ENCODE results near the gene PPP1R3F.

PPP1R3F gene

DNA sequence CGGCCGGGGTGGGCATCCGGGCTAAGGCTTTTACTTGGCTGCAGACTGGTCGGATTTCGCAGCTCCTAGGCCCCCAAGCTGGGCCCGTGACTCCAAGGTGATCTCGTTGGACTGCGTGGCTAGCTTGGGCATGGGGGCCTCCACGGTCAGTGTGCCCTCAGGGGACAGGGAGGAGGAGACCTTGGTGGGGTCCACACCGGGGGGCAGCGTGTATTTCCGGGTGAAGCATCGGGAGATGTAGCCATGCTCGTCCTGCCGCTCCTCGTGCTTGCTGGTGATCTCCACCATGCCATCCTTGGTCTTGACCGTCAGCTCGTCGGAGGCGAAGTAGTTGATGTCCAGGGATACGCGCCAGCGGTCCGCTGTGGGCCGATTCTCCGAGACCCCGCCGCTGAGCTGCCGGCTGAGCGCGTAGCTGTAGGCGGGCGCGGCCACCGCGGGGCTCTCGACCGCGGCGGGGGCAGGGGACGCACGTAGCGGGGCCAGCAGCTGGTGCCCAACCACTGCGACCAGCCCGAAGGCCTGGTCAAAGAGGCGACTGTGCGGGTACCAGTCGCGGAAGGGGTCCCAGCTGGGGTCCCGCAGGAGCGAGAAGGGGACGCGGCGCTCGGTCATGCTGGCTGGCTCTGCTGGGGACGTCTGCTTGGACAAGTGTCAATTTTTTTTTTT is 35.6 kb upstream of the PPP1R3F start:
- Histone ChIP-seq H3K9ac (ENCODE audit: low read length) (no peak overlapping the region), H3K27me3 (ENCODE audit: control insufficient read depth, insufficient read depth, low read length) (no peaks in the 10 kb centered on the region), H3K4me1 (ENCODE audit: control insufficient read depth, insufficient read depth, low read length) (no peaks in the 10 kb centered on the region), H3K36me3 (ENCODE audit: control insufficient read depth, insufficient read depth, low read length) (no peaks in the 10 kb centered on the region), H3K27ac (ENCODE audit: low read depth, low read length) (no peak overlapping the region), H3K4me3 (ENCODE audit: low read length) (no peak overlapping the region)

DNA sequence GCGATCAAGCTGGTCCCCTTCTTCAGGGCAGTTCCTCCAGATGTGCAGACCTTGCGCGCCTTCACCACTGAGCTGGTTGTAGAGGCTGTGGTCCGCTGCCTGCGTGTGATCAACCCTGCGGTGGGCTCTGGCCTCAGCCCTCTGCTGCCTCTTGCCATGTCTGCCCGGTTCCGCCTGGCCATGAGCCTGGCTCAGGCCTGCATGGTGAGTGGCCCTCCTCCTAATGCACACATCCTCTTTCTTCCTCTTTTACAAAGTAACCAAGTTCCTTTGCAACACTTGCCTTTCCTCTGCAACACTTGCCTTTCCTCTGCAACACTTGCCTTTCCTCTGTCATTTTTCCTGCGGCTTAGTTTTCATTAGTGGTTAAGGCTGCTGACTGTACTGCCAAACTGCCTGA is 32.5 kb upstream of the PPP1R3F start:
- no peaks in the 10 kb centered on the region for H3K27me3 ChIP-seq (ENCODE audit: control insufficient read depth, insufficient read depth, low read length)
- H3K9ac ChIP-seq (ENCODE audit: low read length) = no peak overlapping the region
- H3K4me1 ChIP-seq (ENCODE audit: control insufficient read depth, insufficient read depth, low read length) = no peaks in the 10 kb centered on the region
- H3K27ac ChIP-seq (ENCODE audit: low read depth, low read length) = no peak overlapping the region
- H3K4me3 ChIP-seq (ENCODE audit: low read length) = no peak overlapping the region
- H3K36me3 ChIP-seq (ENCODE audit: control insufficient read depth, insufficient read depth, low read length) = no peaks in the 10 kb centered on the region

DNA sequence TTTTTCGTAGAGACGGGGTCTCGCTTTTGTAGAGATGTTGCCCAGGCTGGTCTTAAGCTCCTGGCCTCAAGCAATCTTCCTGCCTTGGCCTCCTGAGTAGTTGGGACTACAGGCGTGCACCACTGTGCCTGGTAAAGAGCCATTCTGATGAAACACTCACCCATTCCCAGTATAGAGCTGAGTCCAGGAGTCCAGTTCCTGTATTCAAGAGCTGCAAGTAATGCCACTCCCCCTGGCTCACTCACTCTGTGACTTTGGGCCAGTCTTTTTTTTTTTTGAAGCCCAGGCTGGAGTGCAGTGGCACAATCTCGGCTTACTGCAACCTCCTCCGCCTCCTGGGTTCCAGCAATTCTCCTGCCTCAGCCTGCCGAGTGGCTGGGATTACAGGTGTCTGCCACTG is 30.9 kb upstream of the PPP1R3F start:
- H3K9ac ChIP-seq (ENCODE audit: low read length) = no peak overlapping the region
- peaks cover 4% of the 10 kb centered on the region for H3K36me3 ChIP-seq (ENCODE audit: control insufficient read depth, insufficient read depth, low read length)
- no peak overlapping the region for H3K27ac ChIP-seq (ENCODE audit: low read depth, low read length)
- no peaks in the 10 kb centered on the region for H3K4me1 ChIP-seq (ENCODE audit: control insufficient read depth, insufficient read depth, low read length)
- H3K27me3 ChIP-seq (ENCODE audit: control insufficient read depth, insufficient read depth, low read length) = no peaks in the 10 kb centered on the region
- no peak overlapping the region for H3K4me3 ChIP-seq (ENCODE audit: low read length)

DNA sequence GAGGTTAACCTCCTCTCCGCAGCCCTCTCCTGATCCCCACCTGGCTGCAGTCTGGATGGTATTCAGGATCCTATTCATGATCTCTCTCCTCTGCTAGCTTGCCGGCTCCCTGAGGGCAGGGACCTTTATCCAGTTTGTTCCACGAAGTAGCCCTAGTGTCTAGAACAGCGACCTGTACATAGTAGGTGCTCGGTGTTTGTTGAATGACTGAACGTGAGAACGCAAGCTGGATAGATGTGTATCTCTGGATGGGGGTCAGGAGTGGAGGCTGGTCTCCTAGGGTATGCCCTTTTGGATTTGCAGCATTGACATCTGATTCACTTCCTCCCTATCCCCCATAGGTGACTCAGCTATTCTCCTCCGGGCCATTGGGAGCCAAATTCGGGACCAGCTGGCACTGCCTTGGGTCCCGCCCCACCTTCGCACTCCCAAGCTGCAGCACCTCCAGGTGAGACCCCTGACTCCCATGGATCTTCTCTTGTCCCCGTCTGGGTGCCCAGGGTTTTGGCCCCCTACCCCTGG is 27.0 kb upstream of the PPP1R3F start:
- Histone ChIP-seq H3K4me1 (ENCODE audit: control insufficient read depth, insufficient read depth, low read length) (no peaks in the 10 kb centered on the region), H3K4me3 (ENCODE audit: low read length) (no peak overlapping the region), H3K27ac (ENCODE audit: low read depth, low read length) (no peak overlapping the region), H3K27me3 (ENCODE audit: control insufficient read depth, insufficient read depth, low read length) (no peaks in the 10 kb centered on the region), H3K36me3 (ENCODE audit: control insufficient read depth, insufficient read depth, low read length) (peaks cover 4% of the 10 kb centered on the region), H3K9ac (ENCODE audit: low read length) (no peak overlapping the region)

DNA sequence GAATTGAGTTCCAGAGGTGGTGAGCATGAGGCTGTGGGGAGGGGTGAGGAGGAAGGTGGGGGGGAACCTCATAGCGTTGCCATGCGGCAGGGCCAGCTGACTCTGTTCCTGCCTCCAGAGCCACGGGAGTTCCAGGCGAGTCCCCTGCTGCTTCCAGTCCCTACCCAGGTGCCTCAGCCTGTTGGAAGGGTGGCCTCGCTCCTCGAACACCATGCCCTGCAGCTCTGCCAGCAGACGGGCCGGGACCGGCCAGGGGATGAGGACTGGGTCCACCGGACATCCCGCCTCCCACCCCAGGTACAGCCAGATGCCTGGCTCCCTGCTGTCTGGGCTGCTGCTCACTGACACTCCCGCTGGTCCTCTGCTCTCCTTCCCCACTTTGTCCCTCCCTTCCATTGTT is 26.4 kb upstream of the PPP1R3F start:
- Histone ChIP-seq H3K9ac (ENCODE audit: low read length) (no peak overlapping the region), H3K36me3 (ENCODE audit: control insufficient read depth, insufficient read depth, low read length) (peaks cover 4% of the 10 kb centered on the region), H3K4me1 (ENCODE audit: control insufficient read depth, insufficient read depth, low read length) (no peaks in the 10 kb centered on the region), H3K27ac (ENCODE audit: low read depth, low read length) (no peak overlapping the region), H3K4me3 (ENCODE audit: low read length) (no peak overlapping the region), H3K27me3 (ENCODE audit: control insufficient read depth, insufficient read depth, low read length) (no peaks in the 10 kb centered on the region)

DNA sequence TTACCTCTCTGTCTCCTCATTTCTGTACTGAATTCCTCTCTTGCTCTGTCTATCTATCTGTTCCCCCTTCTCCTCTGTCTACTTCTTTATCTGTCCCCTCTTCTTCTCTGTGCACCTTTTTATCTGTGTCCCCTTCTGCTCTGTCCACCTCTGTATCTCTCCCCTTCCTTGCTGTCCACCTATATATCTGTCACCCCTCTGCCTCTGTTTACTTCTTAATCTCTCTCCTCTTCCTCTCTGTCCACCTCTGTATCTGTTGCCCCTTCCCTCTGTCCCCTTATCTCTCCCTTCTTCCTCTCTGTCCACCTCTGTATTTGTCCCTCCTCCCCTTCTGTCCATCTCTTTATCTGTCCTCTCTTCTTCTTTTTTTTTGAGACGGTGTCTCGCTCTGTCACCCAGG is 25.4 kb upstream of the PPP1R3F start:
- no peaks in the 10 kb centered on the region for H3K27me3 ChIP-seq (ENCODE audit: control insufficient read depth, insufficient read depth, low read length)

DNA sequence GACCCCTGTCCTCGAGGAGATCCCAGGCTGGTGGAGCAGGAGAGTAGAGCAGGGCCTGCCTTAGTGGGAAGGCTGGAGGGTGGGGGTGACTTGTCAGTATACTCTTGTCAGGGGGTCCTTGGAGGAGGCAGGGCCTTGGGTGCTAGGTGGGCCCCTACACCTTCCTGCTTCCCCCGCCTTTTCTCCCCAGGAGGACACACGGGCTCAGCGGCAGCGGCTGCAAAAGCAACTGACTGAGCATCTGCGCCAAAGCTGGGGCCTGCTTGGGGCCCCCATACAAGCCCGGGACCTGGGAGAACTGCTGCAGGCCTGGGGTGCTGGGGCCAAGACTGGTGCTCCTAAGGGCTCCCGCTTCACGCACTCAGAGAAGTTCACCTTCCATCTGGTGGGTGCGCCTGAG is 23.1 kb upstream of the PPP1R3F start:
- H3K36me3 ChIP-seq (ENCODE audit: control insufficient read depth, insufficient read depth, low read length) = peaks cover 4% of the 10 kb centered on the region
- no peaks in the 10 kb centered on the region for H3K4me1 ChIP-seq (ENCODE audit: control insufficient read depth, insufficient read depth, low read length)
- no peak overlapping the region for H3K27ac ChIP-seq (ENCODE audit: low read depth, low read length)
- H3K27me3 ChIP-seq (ENCODE audit: control insufficient read depth, insufficient read depth, low read length) = peaks cover 3% of the 10 kb centered on the region
- H3K9ac ChIP-seq (ENCODE audit: low read length) = no peak overlapping the region
- H3K4me3 ChIP-seq (ENCODE audit: low read length) = no peak overlapping the region

More for the DNA sequence above, 25.4 kb upstream of the PPP1R3F start:
- Histone ChIP-seq H3K4me1 (ENCODE audit: control insufficient read depth, insufficient read depth, low read length) (no peaks in the 10 kb centered on the region), H3K4me3 (ENCODE audit: low read length) (no peak overlapping the region), H3K9ac (ENCODE audit: low read length) (no peak overlapping the region), H3K36me3 (ENCODE audit: control insufficient read depth, insufficient read depth, low read length) (peaks cover 4% of the 10 kb centered on the region), H3K27ac (ENCODE audit: low read depth, low read length) (no peak overlapping the region)

DNA sequence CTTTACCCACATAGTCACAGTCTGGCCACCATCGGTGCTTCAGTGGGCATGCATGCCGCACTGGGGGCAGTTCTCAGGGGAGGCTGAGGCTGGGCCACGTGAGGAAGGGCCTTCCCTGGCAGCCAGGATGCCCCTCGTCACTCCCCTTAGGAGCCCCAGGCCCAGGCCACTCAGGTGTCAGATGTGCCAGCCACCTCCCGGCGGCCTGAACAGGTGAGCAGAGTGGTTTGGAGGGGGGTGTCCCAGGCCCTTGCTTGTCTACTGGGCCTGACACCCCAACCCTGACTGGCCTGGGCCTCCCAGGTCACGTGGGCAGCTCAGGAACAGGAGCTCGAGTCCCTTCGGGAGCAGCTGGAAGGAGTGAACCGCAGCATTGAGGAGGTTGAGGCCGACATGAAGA is 22.2 kb upstream of the PPP1R3F start:
- Histone ChIP-seq H3K9ac (ENCODE audit: low read length) (no peak overlapping the region), H3K4me3 (ENCODE audit: low read length) (no peak overlapping the region), H3K27me3 (ENCODE audit: control insufficient read depth, insufficient read depth, low read length) (peaks cover 3% of the 10 kb centered on the region), H3K4me1 (ENCODE audit: control insufficient read depth, insufficient read depth, low read length) (no peaks in the 10 kb centered on the region), H3K36me3 (ENCODE audit: control insufficient read depth, insufficient read depth, low read length) (peaks cover 4% of the 10 kb centered on the region), H3K27ac (ENCODE audit: low read depth, low read length) (no peak overlapping the region)

DNA sequence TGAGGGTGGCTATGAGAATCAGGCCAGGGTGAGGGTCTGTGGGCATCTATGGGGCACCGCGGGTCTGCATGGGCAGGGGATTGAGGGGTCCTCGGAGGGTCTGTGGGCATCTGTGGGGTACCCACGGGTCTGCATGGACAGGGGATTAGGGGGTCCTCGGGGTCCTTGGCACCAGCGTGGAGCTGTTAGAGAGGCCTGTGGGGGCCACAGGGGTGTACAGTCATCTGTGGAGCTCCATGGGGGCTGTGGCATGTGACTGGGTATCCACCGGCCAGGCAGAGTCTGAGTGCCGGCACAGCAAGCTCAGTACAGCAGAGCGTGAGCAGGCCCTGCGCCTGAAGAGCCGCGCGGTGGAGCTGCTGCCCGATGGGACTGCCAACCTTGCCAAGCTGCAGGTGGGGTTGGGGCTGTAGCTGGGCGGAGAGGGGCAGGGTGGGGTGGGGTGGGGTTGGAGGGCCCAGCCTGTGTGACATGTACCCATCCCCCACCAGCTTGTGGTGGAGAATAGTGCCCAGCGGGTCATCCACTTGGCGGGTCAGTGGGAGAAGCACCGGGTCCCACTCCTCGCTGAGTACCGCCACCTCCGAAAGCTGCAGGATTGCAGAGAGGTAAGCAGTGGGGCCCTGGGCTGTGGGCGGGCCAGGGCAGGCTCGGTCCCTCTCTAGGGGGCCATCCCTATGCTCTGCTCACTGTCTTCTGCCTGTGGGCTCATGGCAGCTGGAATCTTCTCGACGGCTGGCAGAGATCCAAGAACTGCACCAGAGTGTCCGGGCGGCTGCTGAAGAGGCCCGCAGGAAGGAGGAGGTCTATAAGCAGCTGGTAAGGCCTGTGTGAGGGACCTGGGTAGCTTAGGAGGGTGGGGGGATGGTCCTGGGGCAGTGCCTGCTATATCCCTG is 21.4 kb upstream of the PPP1R3F start:
- H3K9ac ChIP-seq (ENCODE audit: low read length) = no peak overlapping the region
- H3K4me3 ChIP-seq (ENCODE audit: low read length) = no peak overlapping the region
- peaks cover 4% of the 10 kb centered on the region for H3K36me3 ChIP-seq (ENCODE audit: control insufficient read depth, insufficient read depth, low read length)
- H3K27me3 ChIP-seq (ENCODE audit: control insufficient read depth, insufficient read depth, low read length) = peaks cover 3% of the 10 kb centered on the region
- no peaks in the 10 kb centered on the region for H3K4me1 ChIP-seq (ENCODE audit: control insufficient read depth, insufficient read depth, low read length)
- no peak overlapping the region for H3K27ac ChIP-seq (ENCODE audit: low read depth, low read length)

DNA sequence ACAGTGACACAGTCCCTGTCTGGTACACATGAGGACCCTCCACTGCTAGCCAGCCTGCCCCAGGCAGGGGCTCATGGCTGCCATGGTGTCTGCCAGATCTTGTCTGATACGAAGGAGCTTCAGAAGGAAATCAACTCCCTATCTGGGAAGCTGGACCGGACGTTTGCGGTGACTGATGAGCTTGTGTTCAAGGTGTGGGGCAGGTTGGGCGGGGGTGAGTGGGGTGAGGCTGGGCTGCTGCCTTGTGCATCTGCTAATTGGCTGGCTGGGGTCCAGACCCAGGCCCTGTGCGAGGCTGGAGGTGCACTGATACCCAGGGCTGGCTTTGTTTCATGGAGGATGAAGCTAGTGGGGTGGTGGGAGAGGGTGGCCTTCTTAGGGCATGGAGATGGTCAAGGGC is 20.5 kb upstream of the PPP1R3F start:
- Histone ChIP-seq H3K36me3 (ENCODE audit: control insufficient read depth, insufficient read depth, low read length) (no peaks in the 10 kb centered on the region), H3K4me3 (ENCODE audit: low read length) (no peak overlapping the region), H3K27me3 (ENCODE audit: control insufficient read depth, insufficient read depth, low read length) (peaks cover 3% of the 10 kb centered on the region), H3K9ac (ENCODE audit: low read length) (no peak overlapping the region), H3K4me1 (ENCODE audit: control insufficient read depth, insufficient read depth, low read length) (no peaks in the 10 kb centered on the region), H3K27ac (ENCODE audit: low read depth, low read length) (no peak overlapping the region)

DNA sequence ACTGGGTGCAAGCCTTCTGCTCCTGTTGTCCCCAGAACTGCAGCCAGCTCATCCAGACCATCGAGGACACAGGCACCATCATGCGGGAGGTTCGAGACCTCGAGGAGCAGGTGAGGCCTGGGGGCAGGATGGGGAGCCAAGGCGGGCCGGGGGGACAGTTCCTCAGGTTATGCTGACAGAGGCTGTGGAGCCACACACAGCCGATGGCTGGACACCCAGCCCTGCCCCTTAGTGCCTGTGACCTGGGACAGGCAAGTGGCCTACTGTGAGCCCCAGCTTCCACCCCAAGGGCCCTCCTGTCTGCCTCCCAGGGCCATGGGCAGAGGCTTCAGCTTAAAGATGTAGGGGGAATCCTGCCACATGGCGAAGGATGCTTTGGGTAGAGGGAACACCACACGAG is 20.0 kb upstream of the PPP1R3F start:
- H3K4me1 ChIP-seq (ENCODE audit: control insufficient read depth, insufficient read depth, low read length) = no peaks in the 10 kb centered on the region
- H3K9ac ChIP-seq (ENCODE audit: low read length) = no peak overlapping the region
- H3K27ac ChIP-seq (ENCODE audit: low read depth, low read length) = no peak overlapping the region
- no peak overlapping the region for H3K4me3 ChIP-seq (ENCODE audit: low read length)
- H3K27me3 ChIP-seq (ENCODE audit: control insufficient read depth, insufficient read depth, low read length) = peaks cover 3% of the 10 kb centered on the region
- no peaks in the 10 kb centered on the region for H3K36me3 ChIP-seq (ENCODE audit: control insufficient read depth, insufficient read depth, low read length)

DNA sequence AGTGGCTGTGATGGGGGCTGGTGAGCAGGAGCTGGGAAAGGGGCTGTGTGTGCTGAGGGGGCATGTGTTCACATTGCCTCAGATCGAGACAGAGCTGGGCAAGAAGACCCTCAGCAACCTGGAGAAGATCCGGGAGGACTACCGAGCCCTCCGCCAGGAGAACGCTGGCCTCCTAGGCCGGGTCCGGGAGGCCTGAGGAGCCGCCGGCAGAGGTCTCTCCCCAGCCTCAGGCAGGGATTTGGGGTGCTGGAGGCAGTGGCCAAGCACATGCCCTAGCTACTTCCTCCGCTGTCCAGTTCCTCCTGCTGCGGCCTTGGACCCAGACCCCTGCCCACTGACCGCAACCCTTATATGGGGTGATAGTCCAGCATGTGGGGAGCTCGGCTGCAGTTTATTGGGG is 19.5 kb upstream of the PPP1R3F start:
- Histone ChIP-seq H3K4me1 (ENCODE audit: control insufficient read depth, insufficient read depth, low read length) (no peaks in the 10 kb centered on the region), H3K27me3 (ENCODE audit: control insufficient read depth, insufficient read depth, low read length) (peaks cover 3% of the 10 kb centered on the region), H3K4me3 (ENCODE audit: low read length) (no peak overlapping the region), H3K9ac (ENCODE audit: low read length) (no peak overlapping the region), H3K36me3 (ENCODE audit: control insufficient read depth, insufficient read depth, low read length) (no peaks in the 10 kb centered on the region), H3K27ac (ENCODE audit: low read depth, low read length) (no peak overlapping the region)

Measured in rectal smooth muscle tissue (tissue), 1 donor.